ENCODE measurements around the gene PIP4K2A. TPM values are rescaled to one million over a fixed set of nuclear protein-coding genes. Genes with fewer than 3 reads are reported as not detected.

The PIP4K2A gene
- total and polyA plus RNA-seq, 9 donors = 4.3 to 85.6 (median 18.4) TPM

- TF ChIP-seq EP300 (IDR thresholded peaks at IDR 0.05) (no peak), POLR2A (IDR thresholded peaks at IDR 0.05) (no peak), CTCF (IDR thresholded peaks at IDR 0.05) (no peak)
- Histone ChIP-seq H3K27ac (no peak overlapping the region), H3K36me3 (no peaks in the 10 kb centered on the region), H3K9me3 (no peaks in the 10 kb centered on the region), H3K4me1 (ENCODE audit: insufficient read depth) (peaks cover 4% of the 10 kb centered on the region), H3K27me3 (no peaks in the 10 kb centered on the region), H3K4me3 (no peak overlapping the region)
- DNase-seq = no peak
- intact Hi-C loops (cut with DNase I) = no loop called here
- 94 to 98% (median 95%) methylated on average over 10 of the region's 10 CpGs for WGBS, 3 donors
Observed at GRCh38 chr10:22635650-22636049, 78.7 kb downstream of the PIP4K2A start.

GRCh38 chr10:22634606-22635459 is 79.5 kb downstream of the PIP4K2A start:
- peaks cover 4% of the 10 kb centered on the region for H3K4me1 ChIP-seq (ENCODE audit: insufficient read depth)
- no peak overlapping the region for H3K27ac ChIP-seq
- 94 to 97% (median 97%) methylated on average over 4 of the region's 4 CpGs for WGBS, 3 donors
- TF ChIP-seq EP300 (IDR thresholded peaks at IDR 0.05) (no peak), CTCF (IDR thresholded peaks at IDR 0.05) (no peak), POLR2A (IDR thresholded peaks at IDR 0.05) (no peak)
- DNase-seq = no peak
- no peaks in the 10 kb centered on the region for H3K9me3 ChIP-seq
- intact Hi-C loops (cut with DNase I) = no loop called here
- no peak overlapping the region for H3K4me3 ChIP-seq
- no peaks in the 10 kb centered on the region for H3K36me3 ChIP-seq
- no peaks in the 10 kb centered on the region for H3K27me3 ChIP-seq

GRCh38 chr10:22634093-22634492 is 80.3 kb downstream of the PIP4K2A start:
- no peak for DNase-seq
- intact Hi-C loops (cut with DNase I) = no loop called here
- no peaks in the 10 kb centered on the region for H3K36me3 ChIP-seq
- TF ChIP-seq POLR2A (IDR thresholded peaks at IDR 0.05) (no peak), CTCF (IDR thresholded peaks at IDR 0.05) (no peak), EP300 (IDR thresholded peaks at IDR 0.05) (no peak)
- peaks cover 4% of the 10 kb centered on the region for H3K4me1 ChIP-seq (ENCODE audit: insufficient read depth)
- no peaks in the 10 kb centered on the region for H3K9me3 ChIP-seq
- no peak overlapping the region for H3K27ac ChIP-seq
- 93 to 97% (median 94%) methylated on average over 5 of the region's 5 CpGs for WGBS, 3 donors
- no peak overlapping the region for H3K4me3 ChIP-seq
- no peaks in the 10 kb centered on the region for H3K27me3 ChIP-seq

GRCh38 chr10:22633528-22633927 is 80.8 kb downstream of the PIP4K2A start:
- H3K36me3 ChIP-seq = no peaks in the 10 kb centered on the region
- no peaks in the 10 kb centered on the region for H3K9me3 ChIP-seq
- no peak for DNase-seq
- 96 to 98% (median 97%) methylated on average over 11 of the region's 11 CpGs for WGBS, 3 donors
- no peak overlapping the region for H3K4me3 ChIP-seq
- intact Hi-C loops (cut with DNase I) = no loop called here
- no peaks in the 10 kb centered on the region for H3K27me3 ChIP-seq
- no peak overlapping the region for H3K27ac ChIP-seq
- peaks cover 4% of the 10 kb centered on the region for H3K4me1 ChIP-seq (ENCODE audit: insufficient read depth)
- no peak for TF ChIP-seq POLR2A (IDR thresholded peaks at IDR 0.05)
- TF ChIP-seq EP300 (IDR thresholded peaks at IDR 0.05) = no peak
- no peak for TF ChIP-seq CTCF (IDR thresholded peaks at IDR 0.05)
